Fibroblast of the conjunctiva (primary cell): Measurements from ENCODE around the gene FMN2.
"Not testable (repeated sequence)": the region's sequence is repeated elsewhere in the genome, so short reads cannot be mapped to it uniquely, and the experiment has no call there.

Experiments
- DNase-seq: peaks from one replicate; pipeline ENCODE4 v3.0.0-alpha.2; 2010; ENCODE audit warnings: low read depth

Gene FMN2

DNA sequence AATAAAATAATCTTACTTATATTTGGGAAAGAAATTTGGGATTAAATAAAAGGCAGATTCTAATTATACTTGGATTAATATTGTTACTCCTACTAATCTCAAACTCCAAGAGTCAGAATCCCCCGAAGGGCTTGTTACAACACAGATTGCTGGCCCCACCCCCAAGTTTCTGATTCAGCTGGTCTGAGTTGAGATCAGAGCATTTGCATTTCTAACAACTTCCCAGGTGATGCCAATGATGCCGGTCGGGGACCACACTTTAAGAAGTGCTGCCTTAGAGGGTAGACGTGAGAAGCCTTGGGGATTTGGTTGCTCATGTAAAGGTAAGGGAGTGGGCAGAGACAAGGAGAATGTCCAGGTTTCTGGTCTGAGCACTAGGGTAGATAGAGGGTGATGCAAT, 47.2 kb downstream of the FMN2 start:
- no peak for DNase-seq

DNA sequence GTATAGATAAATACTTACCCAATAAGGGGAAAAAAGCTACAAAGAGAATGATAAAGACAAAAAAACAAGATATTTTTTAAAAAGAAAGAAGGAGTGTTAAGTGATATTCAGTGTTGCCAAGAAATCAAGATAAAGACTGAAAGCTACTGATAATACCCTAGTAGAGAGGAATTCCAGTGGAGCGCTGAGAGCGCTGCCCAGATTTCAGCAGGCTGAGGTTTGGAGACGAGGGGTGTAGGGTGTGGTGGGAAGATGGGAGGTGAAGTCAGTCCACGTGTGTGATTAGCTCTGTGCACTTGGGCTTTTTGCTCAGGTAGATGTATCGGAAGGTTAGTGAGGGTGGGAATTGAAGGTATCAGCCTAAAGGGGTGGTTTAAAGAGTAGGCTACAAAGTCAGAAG, 47.8 kb downstream of the FMN2 start:
- DNase-seq, result no peak

DNA sequence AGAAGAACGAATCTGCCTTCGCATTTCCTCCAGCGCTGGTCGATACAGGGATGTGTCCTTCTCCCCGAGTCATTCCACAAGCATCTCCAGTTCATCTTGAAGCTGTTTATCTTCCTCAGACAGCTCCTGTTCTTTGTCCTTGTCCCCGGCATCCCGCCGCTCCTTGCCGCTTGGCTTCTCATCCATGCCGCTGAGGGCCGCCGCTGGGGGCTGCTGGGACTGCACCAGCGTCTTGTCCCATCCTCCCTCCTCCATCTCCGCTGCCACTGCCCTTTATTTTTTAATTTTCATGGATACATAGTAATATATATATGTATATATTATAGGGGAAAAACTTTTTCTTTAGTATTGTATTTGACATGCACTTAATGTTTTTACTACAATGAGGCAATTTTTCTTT, 53.4 kb downstream of the FMN2 start:
- DNase-seq, result no peak

DNA sequence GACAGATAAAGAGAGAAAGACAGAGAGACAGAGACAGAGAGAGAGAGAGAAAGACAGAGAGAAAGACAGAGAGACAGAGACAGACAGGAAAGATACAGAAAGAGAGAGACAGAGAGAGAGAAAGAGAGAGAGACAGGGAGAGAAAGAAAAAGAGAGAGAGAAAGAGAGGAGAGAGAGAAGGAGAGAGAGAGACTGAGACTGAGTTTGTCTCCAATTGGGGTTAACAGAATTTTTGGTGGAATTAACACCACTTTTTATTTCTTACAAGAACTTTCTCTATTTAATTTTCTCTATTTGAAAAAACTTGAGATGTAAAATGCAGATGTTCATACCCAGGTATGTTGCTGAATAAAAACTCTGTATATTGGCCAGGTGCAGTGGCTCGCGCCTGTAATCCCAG, 56.6 kb downstream of the FMN2 start:
- no peak for DNase-seq

DNA sequence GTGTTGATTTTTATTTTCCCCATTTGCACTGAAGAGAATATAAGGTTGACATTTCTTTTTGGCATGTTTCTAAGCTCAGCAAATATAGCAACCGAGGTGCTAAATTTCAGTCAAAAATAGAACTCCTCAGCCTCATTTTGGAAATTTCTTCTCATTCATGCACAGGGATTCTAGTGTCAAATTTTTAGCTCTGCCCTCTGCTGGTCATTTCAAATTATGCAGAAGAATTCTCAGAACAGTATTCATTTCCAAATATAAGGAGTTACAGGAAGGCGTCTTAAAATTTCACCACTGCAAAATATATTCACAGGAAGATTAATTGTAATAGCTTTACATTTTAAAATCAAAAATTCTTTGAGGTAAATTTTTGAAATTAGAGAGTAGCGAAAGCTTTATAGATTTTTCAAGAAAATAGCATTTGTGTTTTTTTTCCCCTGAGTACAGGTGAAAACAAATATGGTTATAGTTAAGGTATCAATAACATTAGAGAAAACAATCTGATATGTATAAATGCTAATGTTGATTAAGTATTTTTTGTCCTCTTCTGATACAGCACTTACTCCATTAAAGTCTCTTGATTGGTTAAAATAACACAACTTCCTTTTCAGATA, 57.9 kb downstream of the FMN2 start:
- peak; percentile 6 for DNase-seq

DNA sequence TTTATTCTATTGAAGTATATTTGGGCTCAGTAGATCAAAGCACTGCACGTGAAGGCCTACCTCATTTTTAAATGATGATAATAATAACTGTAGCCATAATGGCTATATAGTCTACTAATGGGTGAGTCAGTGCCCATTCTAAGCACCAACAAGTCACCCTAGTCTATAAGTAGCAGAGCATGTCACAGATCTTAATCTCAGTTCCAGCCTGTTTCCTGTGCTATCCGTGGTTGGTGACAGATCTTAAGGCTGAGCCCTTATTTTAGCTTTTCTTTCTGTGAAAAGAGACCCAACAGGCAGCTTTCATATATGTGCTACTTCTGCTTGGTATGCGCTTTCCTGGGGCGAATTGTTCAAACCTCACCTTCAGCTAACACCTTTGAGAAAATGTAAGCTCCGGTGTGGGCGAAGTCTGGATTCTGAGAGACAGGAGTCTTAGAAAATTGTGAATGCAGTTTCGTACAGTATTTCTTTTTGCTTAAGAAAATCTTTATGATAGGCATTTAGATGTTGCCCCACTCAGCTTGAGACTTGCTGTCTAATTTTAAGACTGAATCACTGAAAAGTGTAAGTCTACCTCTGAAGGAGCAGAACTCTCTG, 59.6 kb downstream of the FMN2 start:
- no peak for DNase-seq

DNA sequence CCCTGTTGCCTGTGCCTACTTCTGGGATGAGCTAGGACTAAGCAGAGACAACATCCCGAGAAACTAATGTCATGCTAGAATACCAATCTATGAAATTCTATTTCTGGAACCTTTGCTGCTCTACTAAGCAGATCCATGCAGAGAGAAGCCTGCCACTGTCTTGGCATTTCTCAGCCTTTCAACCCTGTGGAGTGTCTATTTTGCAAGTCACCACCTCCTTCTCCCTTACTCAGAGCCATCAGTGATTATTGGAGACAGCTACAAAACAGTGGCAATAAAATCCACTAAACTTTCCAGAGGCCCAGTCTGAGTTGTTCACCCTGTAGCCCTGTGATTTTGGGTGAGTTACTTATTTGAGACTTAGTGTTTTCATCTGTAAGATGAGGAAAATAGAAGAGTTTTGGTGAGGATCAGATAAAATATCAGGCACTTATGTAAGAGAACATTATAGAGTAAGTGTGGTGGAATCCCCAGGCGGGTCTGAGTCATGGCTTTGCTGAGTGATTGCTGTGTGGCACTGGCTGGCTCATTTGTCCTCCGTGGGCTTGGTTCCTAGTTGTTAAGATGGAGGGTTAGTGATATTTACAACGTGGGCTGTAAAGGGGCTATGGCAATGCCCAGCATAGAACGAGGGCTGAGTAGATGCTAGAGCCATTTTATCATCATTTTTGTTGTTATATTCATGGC, 61.1 kb downstream of the FMN2 start:
- no peak for DNase-seq

DNA sequence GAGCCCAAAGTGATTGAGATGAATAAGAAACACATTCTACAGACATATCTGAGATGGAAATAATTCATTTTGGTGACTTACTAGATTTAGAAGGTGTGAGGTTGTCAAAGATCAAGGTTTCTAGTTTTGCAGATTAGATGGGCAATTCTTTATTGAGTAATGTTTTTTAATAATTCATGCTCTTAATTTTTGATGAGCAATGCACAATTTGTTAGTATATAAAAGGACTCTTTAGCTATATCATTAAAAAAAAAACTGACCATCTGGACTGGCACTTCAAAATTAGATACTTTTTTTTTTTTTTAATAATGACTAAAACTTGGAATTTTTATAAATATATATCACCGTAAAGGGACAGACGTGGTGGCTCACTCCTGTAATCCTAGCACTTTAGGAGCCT, 63.9 kb downstream of the FMN2 start:
- DNase-seq, result no peak

DNA sequence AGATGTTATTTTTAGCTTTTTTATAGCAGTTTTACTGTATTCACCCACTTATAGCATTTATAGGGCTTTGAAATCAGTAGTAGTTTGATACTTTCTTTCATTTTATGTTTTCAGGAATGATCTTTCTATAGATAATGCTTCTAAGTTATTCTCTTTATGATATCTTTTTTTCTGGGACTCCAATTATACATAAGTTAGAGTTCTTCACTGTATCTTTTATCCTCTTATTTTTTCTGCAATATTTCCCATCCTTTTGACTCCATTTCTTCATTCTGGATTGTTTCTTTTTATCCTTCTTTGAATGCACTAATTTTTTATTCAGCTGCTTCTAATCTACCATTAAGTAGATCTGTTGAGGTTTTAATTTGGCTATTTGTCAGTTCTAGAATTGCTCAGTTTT, 73.1 kb downstream of the FMN2 start:
- DNase-seq, result no peak

DNA sequence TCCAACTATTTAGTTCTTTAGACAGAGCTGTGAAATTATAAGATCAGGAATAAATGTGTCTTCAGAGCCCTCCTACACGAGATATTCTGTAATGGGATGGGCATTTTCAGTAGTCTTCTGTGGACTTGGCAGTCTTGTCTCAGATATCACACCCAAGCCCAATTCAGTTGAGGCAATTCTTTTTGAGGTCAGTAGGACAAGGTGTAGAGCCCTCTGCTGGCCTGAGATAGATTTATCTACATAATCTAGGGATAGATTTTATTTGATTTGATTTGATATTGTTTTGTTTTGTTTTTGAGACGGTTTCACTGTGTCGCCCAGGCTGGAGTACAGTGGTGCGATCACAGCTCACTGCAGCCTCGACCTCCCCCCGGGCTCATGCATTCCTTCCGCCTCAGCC, 77.5 kb downstream of the FMN2 start:
- no peak for DNase-seq

DNA sequence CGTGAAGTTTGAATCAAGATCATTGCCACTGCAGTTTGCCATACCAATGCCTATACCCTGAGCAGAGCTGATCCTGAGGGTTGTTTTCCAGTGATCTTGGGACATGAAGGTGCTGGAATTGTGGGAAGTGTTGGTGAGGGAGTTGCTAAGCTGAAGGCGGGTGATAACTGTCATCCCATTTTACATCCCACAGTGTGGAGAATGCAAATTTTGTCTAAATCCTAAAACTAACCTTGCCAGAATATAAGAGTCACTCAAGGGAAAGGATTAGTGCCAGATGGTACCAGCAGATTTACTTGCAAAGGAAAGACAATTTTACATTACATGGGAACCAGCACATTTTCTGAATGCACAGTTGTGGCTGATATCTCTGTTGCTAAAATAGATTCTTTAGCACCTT, 78.6 kb downstream of the FMN2 start:
- DNase-seq, result no peak

DNA sequence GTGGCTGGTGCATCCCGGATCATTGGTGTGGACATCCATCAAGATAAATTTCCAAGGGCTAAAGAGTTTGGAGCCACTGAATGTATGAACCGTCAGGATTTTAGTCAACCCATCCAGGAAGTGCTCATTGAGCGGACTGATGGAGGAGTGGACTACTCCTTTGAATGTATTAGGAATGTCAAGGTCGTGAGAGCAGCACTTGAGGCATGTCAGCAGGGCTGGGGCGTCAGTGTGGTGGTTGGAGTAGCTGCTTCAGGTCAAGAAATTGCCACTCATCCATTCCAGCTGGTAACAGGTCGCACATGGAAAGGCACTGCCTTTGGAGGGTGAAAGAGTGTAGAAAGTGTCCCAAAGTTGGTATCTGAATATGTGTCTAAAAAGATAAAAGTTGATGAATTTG, 79.1 kb downstream of the FMN2 start:
- DNase-seq, result no peak

DNA sequence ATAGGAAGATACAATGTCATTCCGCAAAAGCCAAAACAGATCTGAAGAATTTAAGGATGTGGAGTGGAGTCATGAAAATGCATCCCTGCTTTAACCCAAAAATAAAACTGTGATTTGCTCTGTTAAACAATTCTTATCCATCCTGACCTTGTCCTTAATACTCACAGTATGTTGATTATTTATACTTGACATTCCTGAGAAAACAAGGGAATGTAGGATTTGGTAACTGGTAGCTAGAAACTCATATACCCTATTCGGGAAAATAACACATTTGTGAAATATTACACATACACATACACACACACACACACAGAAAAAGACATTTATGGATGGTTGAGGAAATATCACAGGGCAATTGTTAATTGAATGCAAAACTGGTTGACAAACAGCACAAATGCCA, 80.2 kb downstream of the FMN2 start:
- DNase-seq, result no peak

DNA sequence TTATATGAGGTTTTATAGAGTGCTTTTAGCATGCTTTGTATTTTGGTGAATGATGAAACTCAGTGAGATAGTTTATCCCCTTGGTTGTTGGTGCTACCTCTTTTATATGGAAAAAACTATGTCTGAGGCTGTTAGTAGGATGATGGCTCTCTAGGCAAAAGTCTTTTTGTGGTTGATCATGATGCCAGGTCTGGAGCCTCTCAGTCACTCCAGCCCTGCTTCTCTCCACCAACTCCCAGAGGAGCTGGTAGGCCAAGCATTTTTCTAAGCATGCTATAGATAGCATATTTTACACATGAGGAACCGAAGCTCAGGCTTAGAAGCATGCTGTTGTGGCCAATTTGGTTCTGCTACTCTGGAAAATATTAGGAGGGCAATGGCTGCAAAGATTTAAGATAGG, 82.2 kb downstream of the FMN2 start:
- DNase-seq, result no peak

DNA sequence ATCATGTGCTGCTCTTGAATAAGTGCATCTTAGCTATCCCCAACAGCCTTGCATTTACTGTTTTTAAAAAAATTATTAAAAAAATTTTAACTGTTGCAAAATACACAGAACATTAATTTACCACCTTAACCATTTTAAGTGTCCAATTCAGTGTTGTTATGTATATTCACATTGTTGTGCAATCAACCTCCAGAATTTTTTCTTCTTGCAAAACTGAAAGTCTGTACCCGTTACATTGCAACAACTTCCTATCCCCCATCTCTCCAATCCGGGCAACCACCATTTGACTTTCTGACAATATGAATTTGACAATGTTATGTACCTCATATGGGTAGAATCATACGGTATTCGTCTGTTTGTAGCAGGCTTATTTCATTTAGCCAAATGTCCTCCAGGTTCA, 83.1 kb downstream of the FMN2 start:
- DNase-seq, result no peak

DNA sequence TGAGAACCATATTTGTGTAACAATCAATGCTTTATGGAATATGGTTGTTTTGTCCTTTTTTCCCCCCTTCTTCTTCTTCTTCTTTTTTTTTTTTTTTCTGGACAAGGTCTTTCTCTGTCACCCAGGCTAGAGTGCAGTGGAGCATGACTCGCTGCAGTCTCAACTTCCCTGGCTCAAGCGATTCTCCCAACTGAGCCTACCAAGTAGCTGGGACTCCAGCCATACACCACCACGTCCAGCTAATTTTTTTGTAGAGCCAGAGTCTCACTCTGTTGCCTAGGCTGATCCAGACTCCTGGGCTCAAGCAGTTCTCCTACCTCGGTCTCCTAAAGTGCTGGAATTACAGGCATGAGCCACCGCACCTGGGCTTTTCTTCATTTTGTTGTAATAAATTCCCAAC, 86.7 kb downstream of the FMN2 start:
- DNase-seq, result no peak

DNA sequence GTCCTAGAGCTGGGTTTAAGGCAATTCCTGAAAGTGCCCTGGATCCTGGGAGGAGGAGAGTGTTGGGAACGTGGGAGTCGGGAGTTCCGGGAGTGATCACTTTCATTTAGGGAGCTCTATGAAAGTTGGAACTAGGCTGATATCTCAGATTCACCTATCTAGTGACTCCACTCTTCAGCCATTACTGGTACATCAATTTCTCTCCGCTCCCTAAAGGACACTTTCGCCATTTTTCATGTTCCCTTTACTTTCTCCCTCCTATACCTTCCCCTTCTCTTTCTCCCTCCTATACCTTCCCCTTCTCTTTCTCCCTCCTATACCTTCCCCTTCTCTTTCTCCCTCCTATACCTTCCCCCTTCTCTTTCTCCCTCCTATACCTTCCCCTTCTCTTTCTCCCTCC, 93.0 kb downstream of the FMN2 start:
- DNase-seq, result not testable (repeated sequence)

DNA sequence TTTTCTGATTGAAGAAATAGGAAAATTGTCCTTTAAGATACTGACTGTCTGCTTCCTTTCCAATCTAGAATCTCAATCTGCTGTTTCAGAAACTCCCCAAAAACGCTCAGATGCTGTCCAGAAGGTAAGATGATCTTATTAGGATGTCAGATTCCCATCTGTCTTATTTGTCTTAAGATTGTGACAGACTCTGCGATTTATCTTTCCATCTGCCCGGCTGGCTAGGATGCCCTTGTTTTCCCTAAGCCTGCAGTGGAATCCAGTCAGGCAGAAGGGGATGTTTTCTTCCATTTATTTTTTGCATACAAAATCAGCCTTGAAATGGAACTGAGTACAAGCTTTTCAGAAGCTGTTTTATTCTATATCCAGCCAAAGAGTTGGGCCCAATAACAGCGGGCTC, 96.5 kb downstream of the FMN2 start:
- DNase-seq, result no peak

DNA sequence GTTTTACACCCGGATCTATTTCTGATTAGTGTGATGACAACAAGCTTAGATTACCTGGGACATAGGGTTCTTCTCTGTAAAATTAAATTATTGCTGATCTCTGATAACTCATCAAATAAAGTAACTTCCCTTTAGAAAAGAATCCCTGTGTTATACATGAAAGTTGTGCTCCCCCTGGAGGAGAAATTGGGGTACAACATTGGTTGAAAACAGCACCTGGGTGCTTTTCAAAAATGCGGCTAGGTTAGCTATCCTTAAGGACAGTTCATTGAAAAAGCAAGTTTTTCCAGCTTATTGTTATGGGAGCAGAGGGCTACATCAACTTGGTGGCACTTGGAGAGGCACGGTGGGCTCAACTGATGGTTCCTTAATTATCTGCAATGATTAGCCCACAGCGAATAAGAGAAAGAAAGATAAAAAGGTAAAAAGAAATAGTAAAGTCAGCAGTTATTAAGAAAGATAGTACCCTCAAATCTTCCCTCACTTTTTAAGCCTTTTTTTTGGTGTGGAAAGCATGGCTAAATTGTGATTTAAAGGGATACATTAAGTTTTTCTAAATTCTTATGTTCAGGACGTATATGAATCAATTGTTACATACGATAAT, 97.8 kb downstream of the FMN2 start:
- peak; percentile 16 for DNase-seq

DNA sequence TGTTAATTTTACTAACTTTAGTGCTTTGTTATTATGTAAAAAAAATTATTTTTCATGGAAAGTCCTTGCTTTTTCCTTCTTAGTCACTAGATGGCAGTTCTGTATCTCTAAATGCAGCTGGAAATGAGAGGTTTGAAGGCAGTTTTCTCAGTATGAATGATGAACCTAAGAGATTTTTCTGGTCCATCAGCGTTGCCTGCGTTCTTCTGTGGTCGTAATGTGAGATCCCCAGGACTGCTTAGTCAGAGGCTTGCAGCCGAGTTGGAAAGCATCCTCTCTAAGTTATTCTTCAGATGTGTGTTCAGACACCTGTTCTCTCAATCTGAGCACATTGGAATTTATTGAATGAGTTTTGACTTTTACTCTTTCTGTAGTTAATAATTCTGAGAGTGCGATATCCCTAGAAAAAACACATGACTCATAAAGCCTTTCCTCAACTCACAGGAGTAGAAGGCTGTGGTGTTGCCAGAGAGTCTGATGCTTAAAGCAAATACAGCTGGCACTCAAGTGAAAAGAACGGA, 99.3 kb downstream of the FMN2 start:
- peak; percentile 93 for DNase-seq

DNA sequence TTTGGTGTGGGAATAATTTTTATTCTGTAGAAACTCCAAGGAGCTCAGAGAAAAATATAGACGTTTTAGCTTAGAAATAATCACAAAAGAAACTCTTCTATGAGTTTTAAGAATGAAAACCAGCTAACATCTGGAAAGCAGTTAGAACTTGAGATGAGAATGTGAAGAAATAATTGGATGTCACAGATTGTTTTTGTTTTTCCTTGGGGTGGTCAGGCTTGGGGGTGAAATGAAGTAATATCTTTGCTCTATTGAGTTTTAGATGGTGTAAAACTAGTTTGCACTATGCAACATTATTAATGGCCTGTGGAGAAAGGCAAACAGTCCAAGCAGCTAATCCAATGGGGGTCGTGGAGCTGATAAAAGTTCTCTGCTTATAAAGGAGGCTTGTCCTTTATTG, 101.2 kb downstream of the FMN2 start:
- DNase-seq, result no peak

DNA sequence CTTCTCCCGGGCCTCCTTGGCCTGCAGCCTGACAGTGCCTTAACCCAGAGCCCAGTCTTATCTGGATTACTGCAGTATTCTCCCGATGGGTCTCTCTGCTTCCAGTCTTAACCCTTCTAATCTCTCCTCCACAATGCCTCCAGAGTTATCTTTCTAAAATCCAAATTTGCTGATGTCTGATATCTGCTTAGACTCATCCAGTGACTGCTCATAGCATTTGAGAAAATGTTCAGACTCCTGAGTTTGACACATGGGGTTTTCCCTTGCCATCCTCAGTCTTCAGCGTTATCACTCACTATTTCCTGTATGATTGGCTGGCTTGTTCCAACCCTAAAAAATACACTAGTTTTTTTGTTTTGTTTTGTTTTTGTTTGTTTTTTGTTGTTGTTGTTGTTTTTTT, 102.0 kb downstream of the FMN2 start:
- DNase-seq, result no peak

DNA sequence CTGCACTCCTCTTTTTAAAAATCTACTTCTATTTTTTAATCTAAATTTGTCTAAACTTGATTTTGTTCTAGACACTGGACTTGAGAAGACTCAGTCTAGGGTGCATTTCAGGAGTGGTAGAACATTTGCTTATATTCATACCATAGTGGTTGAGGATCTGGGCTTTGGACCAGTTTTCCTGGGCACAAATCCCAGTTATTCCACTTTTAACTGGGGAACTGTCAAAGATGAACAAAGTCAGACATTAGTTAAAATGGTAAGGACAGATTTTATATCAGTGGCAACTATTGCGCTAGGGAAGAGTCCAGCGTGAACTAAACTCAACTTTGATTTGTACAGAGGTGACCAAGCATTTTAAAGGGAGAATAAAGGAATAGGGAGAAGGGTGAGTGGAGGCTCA, 102.4 kb downstream of the FMN2 start:
- peak; percentile 16 for DNase-seq
